DMS153 treated with DMSO at 0.1 percent for 48 hours (cell line): ENCODE results near the gene PDIA6.
"Not testable (repeated sequence)": the region's sequence is repeated elsewhere in the genome, so short reads cannot be mapped to it uniquely, and the experiment has no call there.

Experiments
- DNase-seq: peaks from one replicate; lab custom pipeline; 2025; ENCODE audit not compliant: unreplicated experiment; lab: John Stamatoyannopoulos, UW

PDIA6 gene

GRCh38 chr2:10785260-10785659 lies 27.3 kb downstream of the PDIA6 start:
- DNase-seq: no peak

GRCh38 chr2:10784719-10785118 lies 27.9 kb downstream of the PDIA6 start:
- no peak for DNase-seq

- no peak for DNase-seq
Measured at GRCh38 chr2:10783421-10783820, 29.2 kb downstream of the PDIA6 start.

GRCh38 chr2:10781746-10782145 lies 30.8 kb downstream of the PDIA6 start:
- no peak for DNase-seq

- not testable (repeated sequence) for DNase-seq
Measured at GRCh38 chr2:10780821-10781220, 31.8 kb downstream of the PDIA6 start.

GRCh38 chr2:10780491-10780820 lies 32.1 kb downstream of the PDIA6 start:
- no peak for DNase-seq

GRCh38 chr2:10779776-10780490 lies 32.7 kb downstream of the PDIA6 start:
- DNase-seq: no peak

GRCh38 chr2:10778724-10779115 lies 33.9 kb downstream of the PDIA6 start:
- DNase-seq: no peak

- no peak for DNase-seq
Measured at GRCh38 chr2:10777842-10778723, 34.5 kb downstream of the PDIA6 start.

- no peak for DNase-seq
Measured at GRCh38 chr2:10777111-10777841, 35.3 kb downstream of the PDIA6 start.

GRCh38 chr2:10776231-10776977 lies 36.2 kb downstream of the PDIA6 start:
- DNase-seq: no peak

GRCh38 chr2:10775831-10776230 lies 36.8 kb downstream of the PDIA6 start:
- DNase-seq: no peak

- DNase-seq: no peak
Measured at GRCh38 chr2:10775021-10775780, 37.4 kb downstream of the PDIA6 start.

- no peak for DNase-seq
Measured at GRCh38 chr2:10774394-10774793, 38.2 kb downstream of the PDIA6 start.

GRCh38 chr2:10773821-10774341 lies 38.7 kb downstream of the PDIA6 start:
- DNase-seq: no peak

- DNase-seq: no peak
Measured at GRCh38 chr2:10772868-10773215, 39.7 kb downstream of the PDIA6 start.

- no peak for DNase-seq
Measured at GRCh38 chr2:10772201-10772867, 40.3 kb downstream of the PDIA6 start.

- no peak for DNase-seq
Measured at GRCh38 chr2:10771786-10772185, 40.8 kb downstream of the PDIA6 start.

- no peak for DNase-seq
Measured at GRCh38 chr2:10770956-10771750, 41.4 kb downstream of the PDIA6 start.
